Mucosa of descending colon (tissue), 3 donors: ENCODE results near the gene STMN3. TPM values are rescaled to one million over a fixed set of nuclear protein-coding genes. Genes with fewer than 3 reads are reported as not detected.

Experiments
- ATAC-seq: fragments of 200-7000 bp; cut with Tn5 transposase; one replicate; pipeline ENCODE4 v1.9.1; 2020; ENCODE audit warnings: mild to moderate bottlenecking, moderate library complexity
- DNase-seq, 3 donors: peaks; one replicate each; pipeline ENCODE4 v3.0.0-alpha.2; 2020
- H3K36me3 ChIP-seq: fragments of 200-600 bp; one replicate; pipeline ENCODE4 v1.8.0; 2021; ENCODE audit warnings: low read depth, mild to moderate bottlenecking
- H3K4me1 ChIP-seq: fragments of 200-600 bp; one replicate; pipeline ENCODE4 v1.8.0; 2021; ENCODE audit warnings: low read depth, mild to moderate bottlenecking
- H3K4me3 ChIP-seq: fragments of 200-600 bp; one replicate; pipeline ENCODE4 v1.8.0; 2021; ENCODE audit warnings: mild to moderate bottlenecking
- H3K9me3 ChIP-seq: fragments of 200-600 bp; one replicate; pipeline ENCODE4 v1.8.0; 2021; ENCODE audit warnings: mild to moderate bottlenecking
- CTCF ChIP-seq: fragments of 200-600 bp; IDR thresholded peaks from one replicate; pipeline ENCODE4 v1.8.0; 2022; ENCODE audit warnings: antibody characterized with exemption, mild to moderate bottlenecking
- intact Hi-C, 2 donors: fragments of 100-400 bp; cut with DNase I in 1 of 2; cut with micrococcal nuclease in 1 of 2; formaldehyde crosslinking; loops; one replicate each; pipeline versions ENCODE4 v1.11.0 to v1.11.1; 2022; cut with DNase I, micrococcal nuclease
- total RNA-seq, 3 donors: library from RNA; stranded (reverse); fragmentation: NEBNext Ultra II Directional in 2 of 3; extraction: Animal tissue kit (Norgen Biotek cat#: 25700) in 2 of 3; gene quantifications; one replicate each; pipeline versions ENCODE4 v1.2.1 to v1.2.4, GENCODE V29; 2021 to 2023
- donor health status: DM: no; HTN: no; CAD: no; lungs with moderate emphysema.
- donor health status: DM: no; HTN: no; CAD: no.
- donor health status: DM: no; HTN: yes; CAD: no.

The STMN3 gene
- total RNA-seq, 3 donors from 2014 or later = 2.7 to 19.7 (median 6.7) TPM

GRCh38 chr20:63696628-63697356 is 43.6 kb upstream of the STMN3 start, which contains the start of gene TNFRSF6B:
TNFRSF6B (plus strand) TSS chr20:63696652; CDS start chr20:63696768, 116 bp downstream.
- DNase-seq (peak in 2 of 3 donors; percentile 39 to 65), ATAC-seq (peak; percentile 26)
- H3K36me3 ChIP-seq = no peaks in the 10 kb centered on the region
- TF ChIP-seq CTCF = no peak
- peaks cover 41% of the 10 kb centered on the region for H3K4me1 ChIP-seq
- no peaks in the 10 kb centered on the region for H3K9me3 ChIP-seq
- intact Hi-C loops = no loop called here
- H3K4me3 ChIP-seq = no peak within 1 kb of the TSS

GRCh38 chr20:63696306-63696627 is 43.0 kb upstream of the STMN3 start:
- ATAC-seq = peak; percentile 65
- intact Hi-C loops = no loop called here
- H3K4me3 ChIP-seq = no peak overlapping the region
- H3K4me1 ChIP-seq = peaks cover 46% of the 10 kb centered on the region
- no peaks in the 10 kb centered on the region for H3K36me3 ChIP-seq
- H3K9me3 ChIP-seq = no peaks in the 10 kb centered on the region
- DNase-seq = peak; percentile 57 to 87 (median 74)
- TF ChIP-seq CTCF = no peak

- Histone ChIP-seq H3K36me3 (no peaks in the 10 kb centered on the region), H3K4me3 (no peak overlapping the region), H3K9me3 (no peaks in the 10 kb centered on the region), H3K4me1 (peaks cover 52% of the 10 kb centered on the region)
- ATAC-seq = peak; percentile 24
- intact Hi-C loops = no loop called here
- no peak for TF ChIP-seq CTCF
- peak in 1 of 3 donors; percentile 67 for DNase-seq
Observed at GRCh38 chr20:63695424-63696305, 42.4 kb upstream of the STMN3 start.

GRCh38 chr20:63694584-63695423 is 41.6 kb upstream of the STMN3 start:
- no peaks in the 10 kb centered on the region for H3K9me3 ChIP-seq
- DNase-seq (peak in 1 of 3 donors; percentile 51), ATAC-seq (no peak)
- H3K4me1 ChIP-seq = peaks cover 61% of the 10 kb centered on the region
- H3K36me3 ChIP-seq = no peaks in the 10 kb centered on the region
- intact Hi-C loops = no loop called here
- TF ChIP-seq CTCF = no peak
- H3K4me3 ChIP-seq = no peak overlapping the region
